Gastroesophageal sphincter (tissue), 3 donors: Measurements from ENCODE around the gene UBR7.

Experiments
- CTCF ChIP-seq, 4 experiments: fragments of 200-600 bp in 2 of 4; fragments of 450-650 bp in 2 of 4; sonication (generic) in 1 of 4; IDR thresholded peaks; one replicate each; pipeline ENCODE4 v1.5.1; 2017 to 2019; ENCODE audit warnings: antibody characterized with exemption in 4 of 4, mild to moderate bottlenecking in 2 of 4, moderate library complexity in 2 of 4
- EP300 ChIP-seq: sonication (generic); formaldehyde crosslinking; IDR thresholded peaks from one replicate; pipeline ENCODE4 v1.6.1; 2017; ENCODE audit warnings: antibody characterized with exemption, mild to moderate bottlenecking
- POLR2A ChIP-seq, 2 donors: fragments of 450-650 bp; IDR thresholded peaks; one replicate each; pipeline ENCODE4 v1.6.1; 2017; ENCODE audit warnings: antibody characterized with exemption in 2 of 2, mild to moderate bottlenecking in 2 of 2, moderate library complexity in 1 of 2

- TF ChIP-seq CTCF (IDR thresholded peaks at IDR 0.05): no peak
- no peak for TF ChIP-seq EP300
- no peak for TF ChIP-seq POLR2A (IDR thresholded peaks at IDR 0.05)
Observed at GRCh38 chr14:93214598-93214997, 7.5 kb downstream of the UBR7 start.
